HepG2 (cell line): Measurements from ENCODE around the gene MLLT1. TPM values are rescaled to one million over a fixed set of nuclear protein-coding genes. Genes with fewer than 3 reads are reported as not detected.

Experiments
- CBX5 ChIP-seq: sonication (generic); formaldehyde crosslinking; IDR thresholded peaks from 2 replicates; pipeline ENCODE4 v1.4.0; 2020; ENCODE audit warnings: missing genetic modification reagents, borderline replicate concordance
- CREBL2 ChIP-seq: sonication (generic); formaldehyde crosslinking; IDR thresholded peaks from 2 replicates; pipeline ENCODE4 v1.8.1; 2023; ENCODE audit warnings: missing genetic modification reagents, mild to moderate bottlenecking, borderline replicate concordance
- DNMT3B ChIP-seq: conservative IDR thresholded peaks from 2 replicates; pipeline ENCODE4 v1.6.1; 2016; ENCODE audit warnings: missing biosample characterization, control low read depth
- ETV5 ChIP-seq: IDR thresholded peaks from 2 replicates; pipeline ENCODE4 v1.6.1; 2018; ENCODE audit warnings: missing biosample characterization, missing genetic modification reagents, inconsistent platforms, borderline replicate concordance
- HNF1A ChIP-seq, 2 experiments: sonication (generic) in 1 of 2; formaldehyde crosslinking in 1 of 2; IDR thresholded peaks; 2 replicates each; pipeline versions ENCODE4 v1.4.0 to v1.6.1; 2016 to 2020; ENCODE audit warnings: borderline replicate concordance in 1 of 2, low read depth in 1 of 2, mild to moderate bottlenecking in 1 of 2, missing genetic modification reagents in 1 of 2
- HNF4G ChIP-seq, 2 experiments: sonication (generic) in 1 of 2; formaldehyde crosslinking in 1 of 2; IDR thresholded peaks; 2 replicates each; pipeline versions ENCODE4 v1.4.0 to v1.6.1; 2011 to 2020; ENCODE audit warnings: borderline replicate concordance in 2 of 2, low read depth in 2 of 2, mild to moderate bottlenecking in 2 of 2, low read length in 1 of 2, missing genetic modification reagents in 1 of 2, moderate library complexity in 1 of 2
- RNF2 ChIP-seq: fragments of 450-650 bp; conservative IDR thresholded peaks from 2 replicates; pipeline ENCODE4 v1.6.1; 2016; ENCODE audit warnings: low read depth
- SAP130 ChIP-seq: IDR thresholded peaks from 2 replicates; pipeline ENCODE4 v1.6.1; 2016; ENCODE audit warnings: low read depth
- SRSF4 ChIP-seq: fragments of 200-400 bp; formaldehyde crosslinking; IDR thresholded peaks from one replicate; pipeline ENCODE4 v1.6.1; 2018; ENCODE audit warnings: mild to moderate bottlenecking, low read depth, low read length, moderate library complexity; ENCODE audit not compliant: poor library complexity, severe bottlenecking
- THAP11 ChIP-seq: IDR thresholded peaks from 2 replicates; pipeline ENCODE4 v1.6.1; 2016; ENCODE audit warnings: missing biosample characterization, missing genetic modification reagents
- ZBTB43 ChIP-seq: sonication (generic); formaldehyde crosslinking; conservative IDR thresholded peaks from 2 replicates; pipeline ENCODE4 v1.4.0; 2020; ENCODE audit warnings: missing genetic modification reagents
- ZFP36L2 ChIP-seq: sonication (generic); formaldehyde crosslinking; IDR thresholded peaks from 2 replicates; pipeline ENCODE4 v1.4.0; 2020; ENCODE audit warnings: missing genetic modification reagents
- ZKSCAN5 ChIP-seq: sonication (generic); formaldehyde crosslinking; IDR thresholded peaks from 2 replicates; pipeline ENCODE4 v1.5.1; 2020; ENCODE audit warnings: mild to moderate bottlenecking, missing genetic modification reagents
- ZNF136 ChIP-seq: sonication (generic); formaldehyde crosslinking; IDR thresholded peaks from 2 replicates; pipeline ENCODE4 v1.8.1; 2022; ENCODE audit warnings: low read depth, mild to moderate bottlenecking, moderate library complexity, missing genetic modification reagents
- ZNF263 ChIP-seq: sonication (generic); formaldehyde crosslinking; IDR thresholded peaks from 2 replicates; pipeline ENCODE4 v1.4.0; 2020; ENCODE audit warnings: missing genetic modification reagents
- ZNF350 ChIP-seq: sonication (generic); formaldehyde crosslinking; IDR thresholded peaks from 2 replicates; pipeline ENCODE4 v1.4.0; 2020; ENCODE audit warnings: mild to moderate bottlenecking, low read depth, missing genetic modification reagents, borderline replicate concordance
- ZNF414 ChIP-seq: sonication (generic); formaldehyde crosslinking; IDR thresholded peaks from 2 replicates; pipeline ENCODE4 v1.5.0; 2020; ENCODE audit warnings: missing genetic modification reagents
- ZNF629 ChIP-seq: sonication (generic); formaldehyde crosslinking; conservative IDR thresholded peaks from 2 replicates; pipeline ENCODE4 v1.5.0; 2020; ENCODE audit warnings: missing genetic modification reagents
- ZSCAN9 ChIP-seq: IDR thresholded peaks from 2 replicates; pipeline ENCODE4 v1.6.1; 2016; ENCODE audit warnings: borderline replicate concordance
- polyA plus RNA-seq, 8 experiments: library from polyadenylated mRNA; depleted of rRNA in 3 of 8; stranded (reverse) in 7 of 8; unstranded in 1 of 8; fragments of >200 nt; fragmentation: Illumina TruSeq in 4 of 8; extraction: Trizol in 4 of 8; gene quantifications; 2 replicates each; pipeline versions ENCODE4 v1.2.1 to v1.2.3, GENCODE V29; 2011 to 2016; ENCODE audit warnings: low read depth in 4 of 8, missing spikeins in 1 of 8, mixed read lengths in 1 of 8; ENCODE audit not compliant: insufficient read depth in 1 of 8
- total RNA-seq, 5 experiments: library from RNA; depleted of rRNA; stranded (reverse); fragments of >200 nt; fragmentation: Illumina TruSeq; extraction: Trizol; gene quantifications; 2 replicates each; pipeline ENCODE4 v1.2.3, GENCODE V29; 2016; ENCODE audit warnings: low read depth in 1 of 5

MLLT1 gene
- total and polyA plus RNA-seq, 2 of the 13 experiments (the other 11 are each of a cell fraction or from before 2014, with no cell fraction given), result 11.7 to 12.2 TPM

GRCh38 chr19:6199240-6199994 is 80.4 kb downstream of the MLLT1 start (continued):
- TF ChIP-seq ZNF414 (peak; percentile 53; the same call in 1 of the 2 replicates), CBX5 (CRISPR knock-in tag) (peak; percentile 76; the same call in 1 of the 2 replicates), RNF2 (peak; percentile 86), ZNF136 (CRISPR knock-in tag) (0 out of 2 replicates have a peak, but pooled peaks have one; percentile 70), ZNF629 (CRISPR knock-in tag) (no peak), HNF4G (IDR thresholded peaks at IDR 0.05; ENCODE audit: borderline replicate concordance, low read depth, low read length) (no peak), HNF4G (CRISPR knock-in tag; IDR thresholded peaks at IDR 0.05; ENCODE audit: borderline replicate concordance, low read depth) (no peak), SRSF4 (no peak), HNF1A (IDR thresholded peaks at IDR 0.05; ENCODE audit: low read depth) (no peak), HNF1A (CRISPR knock-in tag; IDR thresholded peaks at IDR 0.05; ENCODE audit: borderline replicate concordance) (peak; percentile 54; the same call in 1 of the 2 replicates), ETV5 (CRISPR knock-in tag) (peak; percentile 32; the same call in 1 of the 2 replicates), THAP11 (CRISPR knock-in tag) (peak; percentile 94), ZNF350 (peak; percentile 70; the same call in 1 of the 2 replicates), ZSCAN9 (CRISPR knock-in tag) (peak; percentile 63; the same call in 1 of the 2 replicates), DNMT3B (CRISPR knock-in tag) (no peak; the same call in 1 of the 2 replicates), CREBL2 (CRISPR knock-in tag) (peak; percentile 93), ZKSCAN5 (CRISPR knock-in tag) (no peak), SAP130 (CRISPR knock-in tag) (peak; percentile 98), ZNF263 (CRISPR knock-in tag) (no peak), ZFP36L2 (CRISPR knock-in tag) (no peak), ZBTB43 (CRISPR knock-in tag) (0 out of 2 replicates have a peak, but pooled peaks have one; percentile 9)
